Testis (tissue), 3 donors: Measurements from ENCODE around the gene SSBP2. TPM values are rescaled to one million over a fixed set of nuclear protein-coding genes. Genes with fewer than 3 reads are reported as not detected.
A peak's percentile ranks its signal among the peaks of the same experiment; 100 is the strongest.

Source experiments
- DNase-seq: peaks from one replicate; pipeline ENCODE4 v3.0.0-alpha.2; 2019
- H3K27ac ChIP-seq, 2 donors: fragments of 200-600 bp; sonication (generic); one replicate each; pipeline ENCODE4 v1.5.1; 2019
- H3K27me3 ChIP-seq: fragments of 200-600 bp; sonication (generic); one replicate; pipeline ENCODE4 v1.5.1; 2019
- H3K36me3 ChIP-seq: fragments of 200-600 bp; sonication (generic); one replicate; pipeline ENCODE4 v1.5.1; 2017; ENCODE audit warnings: low read depth; ENCODE audit errors: missing control alignments
- H3K4me1 ChIP-seq: fragments of 200-600 bp; sonication (generic); one replicate; pipeline ENCODE4 v1.5.1; 2019
- H3K4me3 ChIP-seq, 2 donors: fragments of 200-600 bp; sonication (generic); one replicate each; pipeline ENCODE4 v1.5.1; 2017 to 2019
- H3K9me3 ChIP-seq: fragments of 200-600 bp; sonication (generic); one replicate; pipeline ENCODE4 v1.5.1; 2017
- CTCF ChIP-seq, 3 experiments: fragments of 450-650 bp in 2 of 3; fragments of 200-600 bp in 1 of 3; sonication (generic) in 1 of 3; IDR thresholded peaks; one replicate each; pipeline ENCODE4 v1.5.1; 2016 to 2019; ENCODE audit warnings: antibody characterized with exemption in 3 of 3, mild to moderate bottlenecking in 2 of 3, moderate library complexity in 1 of 3
- POLR2A ChIP-seq: fragments of 450-650 bp; IDR thresholded peaks from one replicate; pipeline ENCODE4 v1.6.1; 2017; ENCODE audit warnings: antibody characterized with exemption, mild to moderate bottlenecking, moderate library complexity
- WGBS, 2 donors: methylation state at CpG; one replicate each; pipeline ENCODE4 v1.1.5; 2018; 5-methylcytosine and 5-hydroxymethylcytosine counted together
- intact Hi-C: fragments of 100-400 bp; cut with DNase I; formaldehyde crosslinking; loops from one replicate; pipeline ENCODE4 v1.15.1; 2023; ENCODE audit warnings: low total_unique reads
- polyA plus RNA-seq: library from polyadenylated mRNA; stranded (reverse); fragments of 350-450 nt; fragmentation: Illumina TruSeq; extraction: RNeasy Lipid Tissue Mini Kit (QIAGEN cat#74804); gene quantifications from one replicate; pipeline ENCODE4 v1.2.3, GENCODE V29; 2014; ENCODE audit warnings: low read depth, low replicate concordance; ENCODE audit not compliant: insufficient read depth
- total RNA-seq, 2 donors: library from RNA; depleted of rRNA; stranded (reverse); fragments of >200 nt; gene quantifications; one replicate each; pipeline ENCODE4 v1.2.3, GENCODE V29; 2016

SSBP2 gene
- total and polyA plus RNA-seq, 3 donors from 2014 or later: 17.5 to 27.6 (median 22.7) TPM

GRCh38 chr5:81400375-81400774 lies 350.5 kb downstream of the SSBP2 start:
- no peaks in the 10 kb centered on the region for H3K4me1 ChIP-seq
- intact Hi-C loops: no loop called here
- no peak overlapping the region for H3K27ac ChIP-seq
- DNase-seq: no peak
- 62 to 66% methylated on average over 2 of the region's 2 CpGs for WGBS, 2 donors
- H3K4me3 ChIP-seq: no peak overlapping the region
- H3K36me3 ChIP-seq: no peaks in the 10 kb centered on the region
- TF ChIP-seq POLR2A (no peak), CTCF (IDR thresholded peaks at IDR 0.05) (no peak)
- H3K27me3 ChIP-seq: no peaks in the 10 kb centered on the region
- H3K9me3 ChIP-seq: no peaks in the 10 kb centered on the region

- 83 to 86% methylated on average over 4 of the region's 4 CpGs for WGBS, 2 donors
- H3K4me1 ChIP-seq: no peaks in the 10 kb centered on the region
- intact Hi-C loops: no loop called here
- DNase-seq: no peak
- no peaks in the 10 kb centered on the region for H3K27me3 ChIP-seq
- no peaks in the 10 kb centered on the region for H3K36me3 ChIP-seq
- no peaks in the 10 kb centered on the region for H3K9me3 ChIP-seq
- no peak overlapping the region for H3K4me3 ChIP-seq
- no peak for TF ChIP-seq CTCF (IDR thresholded peaks at IDR 0.05)
- TF ChIP-seq POLR2A: no peak
- no peak overlapping the region for H3K27ac ChIP-seq
Measured at GRCh38 chr5:81398741-81399140, 352.2 kb downstream of the SSBP2 start.

GRCh38 chr5:81397176-81397575 lies 353.7 kb downstream of the SSBP2 start:
- no peaks in the 10 kb centered on the region for H3K9me3 ChIP-seq
- TF ChIP-seq POLR2A: no peak
- no peak for TF ChIP-seq CTCF (IDR thresholded peaks at IDR 0.05)
- WGBS, 2 donors: 28 to 30% methylated on average over 2 to 3 of the region's 3 CpGs
- H3K36me3 ChIP-seq: no peaks in the 10 kb centered on the region
- H3K27me3 ChIP-seq: no peaks in the 10 kb centered on the region
- no peak for DNase-seq
- no peak overlapping the region for H3K27ac ChIP-seq
- intact Hi-C loops: no loop called here
- H3K4me3 ChIP-seq: no peak overlapping the region
- no peaks in the 10 kb centered on the region for H3K4me1 ChIP-seq

- H3K9me3 ChIP-seq: no peaks in the 10 kb centered on the region
- no peak overlapping the region for H3K27ac ChIP-seq
- no peaks in the 10 kb centered on the region for H3K4me1 ChIP-seq
- intact Hi-C loops: no loop called here
- H3K27me3 ChIP-seq: no peaks in the 10 kb centered on the region
- H3K4me3 ChIP-seq: no peak overlapping the region
- no peak for DNase-seq
- TF ChIP-seq POLR2A (no peak), CTCF (IDR thresholded peaks at IDR 0.05) (no peak)
- no peaks in the 10 kb centered on the region for H3K36me3 ChIP-seq
- 41 to 47% methylated on average over 3 of the region's 3 CpGs for WGBS, 2 donors
Measured at GRCh38 chr5:81395262-81395661, 355.6 kb downstream of the SSBP2 start.

- Histone ChIP-seq H3K27me3 (no peaks in the 10 kb centered on the region), H3K36me3 (no peaks in the 10 kb centered on the region), H3K27ac (no peak within 1 kb of the TSS), H3K4me3 (peak within 1 kb of the TSS; percentile 25 to 50), H3K9me3 (no peaks in the 10 kb centered on the region), H3K4me1 (no peaks in the 10 kb centered on the region)
- no peak for DNase-seq
- intact Hi-C loops: no loop called here
- TF ChIP-seq CTCF (IDR thresholded peaks at IDR 0.05) (no peak), POLR2A (no peak)
- 2 to 3% methylated on average over 22 to 56 of the region's 77 CpGs for WGBS, 2 donors
Measured at GRCh38 chr5:81393783-81394718, 356.8 kb downstream of the SSBP2 start, which contains the start of gene ACOT12. Gene ACOT12, minus strand, starts transcription at chr5:81394134. Its CDS starts 20 bp downstream, at chr5:81394114.
